ENCODE measurements around the gene JARID2. TPM values are rescaled to one million over a fixed set of nuclear protein-coding genes. Genes with fewer than 3 reads are reported as not detected.
A peak's percentile ranks its signal among the peaks of the same experiment; 100 is the strongest.

The JARID2 gene
- total RNA-seq, 4 donors from 2014 or later: 6.6 to 8.1 (median 7.5) TPM

- no peak for DNase-seq
- H3K4me3 ChIP-seq (replicated peaks in 1 of 3): no peak overlapping the region
- TF ChIP-seq CTCF (IDR thresholded peaks at IDR 0.05) (no peak), POLR2A (IDR thresholded peaks at IDR 0.05) (no peak)
- intact Hi-C loops (cut with DNase I): no loop called here
- H3K9me3 ChIP-seq: no peaks in the 10 kb centered on the region
- H3K27ac ChIP-seq: no peak overlapping the region
- H3K27me3 ChIP-seq: no peaks in the 10 kb centered on the region
- WGBS, 2 donors: 90 to 96% methylated on average over 8 of the region's 8 CpGs
- H3K36me3 ChIP-seq: no peaks in the 10 kb centered on the region
- H3K4me1 ChIP-seq: peaks cover 18 to 35% of the 10 kb centered on the region in 2 donors
Observed at GRCh38 chr6:15280961-15281360, 35.1 kb downstream of the JARID2 start.

GRCh38 chr6:15282334-15282733 is 36.5 kb downstream of the JARID2 start:
- Histone ChIP-seq H3K27ac (no peak overlapping the region), H3K36me3 (no peaks in the 10 kb centered on the region), H3K4me1 (peaks cover 18 to 29% of the 10 kb centered on the region in 2 donors), H3K27me3 (no peaks in the 10 kb centered on the region), H3K4me3 (replicated peaks in 1 of 3) (no peak overlapping the region), H3K9me3 (no peaks in the 10 kb centered on the region)
- DNase-seq: no peak
- intact Hi-C loops (cut with DNase I): no loop called here
- WGBS, 2 donors: 94% methylated on average over 4 of the region's 4 CpGs
- TF ChIP-seq CTCF (IDR thresholded peaks at IDR 0.05) (no peak), POLR2A (IDR thresholded peaks at IDR 0.05) (no peak)

GRCh38 chr6:15283986-15284361 is 38.1 kb downstream of the JARID2 start:
- WGBS, 2 donors: 90 to 93% methylated on average over 3 of the region's 3 CpGs
- H3K4me1 ChIP-seq: peaks cover 13 to 29% of the 10 kb centered on the region in 2 donors

GRCh38 chr6:15284743-15285142 is 38.9 kb downstream of the JARID2 start:
- intact Hi-C loops (cut with DNase I): no loop called here
- TF ChIP-seq POLR2A (IDR thresholded peaks at IDR 0.05): no peak
- TF ChIP-seq CTCF (IDR thresholded peaks at IDR 0.05): no peak
- Histone ChIP-seq H3K9me3 (no peaks in the 10 kb centered on the region), H3K36me3 (no peaks in the 10 kb centered on the region), H3K4me1 (peaks cover 9 to 23% of the 10 kb centered on the region in 2 donors), H3K27ac (no peak overlapping the region), H3K27me3 (no peaks in the 10 kb centered on the region), H3K4me3 (replicated peaks in 1 of 3) (no peak overlapping the region)
- 91 to 96% methylated on average over 1 of the region's 1 CpG for WGBS, 2 donors
- DNase-seq: peak in 1 of 2 donors; percentile 46

More at GRCh38 chr6:15283986-15284361, 38.1 kb downstream of the JARID2 start:
- no peaks in the 10 kb centered on the region for H3K36me3 ChIP-seq
- H3K9me3 ChIP-seq: no peaks in the 10 kb centered on the region
- H3K4me3 ChIP-seq (replicated peaks in 1 of 3): no peak overlapping the region
- no peak overlapping the region for H3K27ac ChIP-seq
- TF ChIP-seq CTCF (IDR thresholded peaks at IDR 0.05): no peak
- no peak for TF ChIP-seq POLR2A (IDR thresholded peaks at IDR 0.05)
- H3K27me3 ChIP-seq: no peaks in the 10 kb centered on the region
- no peak for DNase-seq
- intact Hi-C loops (cut with DNase I): no loop called here

- Histone ChIP-seq H3K27me3 (no peaks in the 10 kb centered on the region), H3K9me3 (no peaks in the 10 kb centered on the region), H3K27ac (no peak overlapping the region), H3K36me3 (no peaks in the 10 kb centered on the region), H3K4me1 (peaks cover 8 to 15% of the 10 kb centered on the region in 2 donors), H3K4me3 (replicated peaks in 1 of 3) (no peak overlapping the region)
- TF ChIP-seq POLR2A (IDR thresholded peaks at IDR 0.05): no peak
- TF ChIP-seq CTCF (IDR thresholded peaks at IDR 0.05): no peak
- DNase-seq: no peak
- intact Hi-C loops (cut with DNase I): no loop called here
- WGBS, 2 donors: 94 to 95% methylated on average over 3 of the region's 3 CpGs
Observed at GRCh38 chr6:15285682-15286294, 39.9 kb downstream of the JARID2 start.

All from thyroid gland (tissue), 4 donors.